SU-DHL-6 (cell line): ENCODE data around the gene OXER1.

Source experiments
- EZH2phosphoT487 ChIP-seq: fragments of 200-600 bp; sonication (generic), shearing (Covaris generic); conservative IDR thresholded peaks from 2 replicates; pipeline ENCODE4 v1.6.1; 2018; ENCODE audit warnings: mild to moderate bottlenecking, antibody characterized with exemption, low read length, moderate library complexity, mixed read lengths
- TF ChIP-seq, protein P1 (sequence below): fragments of 200-600 bp; sonication (generic); IDR thresholded peaks from one replicate; pipeline ENCODE4 v1.5.1; 2017; ENCODE audit warnings: antibody characterized with exemption, mild to moderate bottlenecking, low read length, moderate library complexity; ENCODE audit not compliant: insufficient read depth, poor library complexity, severe bottlenecking

DNA sequence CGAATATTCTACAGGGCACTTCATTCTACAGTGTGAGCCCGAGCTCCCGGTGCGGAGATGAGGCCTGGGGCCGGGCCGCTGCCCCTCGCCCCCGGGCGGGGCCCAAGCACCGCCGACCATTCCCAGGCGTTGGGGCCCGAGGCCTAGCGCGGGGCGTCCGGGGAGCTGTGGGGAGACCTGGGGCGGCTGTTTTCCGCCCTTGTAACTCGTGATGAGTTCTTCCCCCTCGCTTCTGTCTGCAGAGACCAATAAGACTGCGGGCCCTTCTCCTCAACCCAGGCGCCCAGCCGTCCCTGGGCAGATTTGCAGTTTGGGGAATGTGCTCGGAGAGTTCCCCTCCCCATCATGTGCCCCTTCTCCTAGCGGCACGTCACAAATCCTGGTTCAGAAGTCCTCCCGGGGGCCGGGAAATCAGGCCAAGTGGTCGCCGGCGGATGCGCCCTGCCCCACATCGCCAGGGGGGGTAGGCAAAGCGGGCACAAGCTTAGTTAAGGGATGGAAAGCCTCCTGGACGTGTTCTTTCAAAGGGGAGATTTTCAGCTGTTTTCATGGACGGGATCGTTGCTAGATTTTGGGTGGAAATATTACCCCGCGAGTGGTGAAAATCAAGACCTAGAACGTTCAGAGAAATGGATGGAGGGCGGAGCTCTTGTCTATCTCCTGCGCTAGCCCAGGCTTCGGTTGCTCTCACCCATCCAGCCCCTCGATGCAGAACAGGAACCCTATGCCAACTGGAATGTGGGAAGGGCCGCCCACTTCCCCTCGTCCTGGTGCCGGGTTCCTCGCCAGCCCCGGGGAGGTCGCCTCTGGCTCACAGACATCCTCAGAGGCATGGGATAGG, 47.3 kb upstream of the OXER1 start:
- TF ChIP-seq, protein P1, sequence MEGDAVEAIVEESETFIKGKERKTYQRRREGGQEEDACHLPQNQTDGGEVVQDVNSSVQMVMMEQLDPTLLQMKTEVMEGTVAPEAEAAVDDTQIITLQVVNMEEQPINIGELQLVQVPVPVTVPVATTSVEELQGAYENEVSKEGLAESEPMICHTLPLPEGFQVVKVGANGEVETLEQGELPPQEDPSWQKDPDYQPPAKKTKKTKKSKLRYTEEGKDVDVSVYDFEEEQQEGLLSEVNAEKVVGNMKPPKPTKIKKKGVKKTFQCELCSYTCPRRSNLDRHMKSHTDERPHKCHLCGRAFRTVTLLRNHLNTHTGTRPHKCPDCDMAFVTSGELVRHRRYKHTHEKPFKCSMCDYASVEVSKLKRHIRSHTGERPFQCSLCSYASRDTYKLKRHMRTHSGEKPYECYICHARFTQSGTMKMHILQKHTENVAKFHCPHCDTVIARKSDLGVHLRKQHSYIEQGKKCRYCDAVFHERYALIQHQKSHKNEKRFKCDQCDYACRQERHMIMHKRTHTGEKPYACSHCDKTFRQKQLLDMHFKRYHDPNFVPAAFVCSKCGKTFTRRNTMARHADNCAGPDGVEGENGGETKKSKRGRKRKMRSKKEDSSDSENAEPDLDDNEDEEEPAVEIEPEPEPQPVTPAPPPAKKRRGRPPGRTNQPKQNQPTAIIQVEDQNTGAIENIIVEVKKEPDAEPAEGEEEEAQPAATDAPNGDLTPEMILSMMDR, result no peak
- no peak for TF ChIP-seq EZH2phosphoT487
